Psoas muscle (tissue), 8 donors: ENCODE results near the gene MGARP. TPM values are rescaled to one million over a fixed set of nuclear protein-coding genes. Genes with fewer than 3 reads are reported as not detected.

Experiments used
- ATAC-seq, 4 donors: fragments of 200-7000 bp; cut with Tn5 transposase; one replicate each; pipeline ENCODE4 v1.9.1; 2020; ENCODE audit warnings: moderate library complexity in 3 of 4, mild to moderate bottlenecking in 2 of 4
- DNase-seq, 2 donors: peaks; one replicate each; pipeline ENCODE4 v3.0.0-alpha.2; 2020
- H3K27ac ChIP-seq: fragments of 200-600 bp; one replicate; pipeline ENCODE4 v1.8.0; 2022
- H3K27me3 ChIP-seq, 3 donors: fragments of 200-600 bp in 1 of 3; one replicate each; pipeline versions ENCODE4 v1.6.1 to v1.8.0; 2013 to 2022; ENCODE audit warnings: low read length in 2 of 3, mild to moderate bottlenecking in 2 of 3, moderate library complexity in 1 of 3; ENCODE audit not compliant: insufficient read depth in 3 of 3
- H3K36me3 ChIP-seq, 2 donors: fragments of 200-600 bp in 1 of 2; one replicate each; pipeline versions ENCODE4 v1.6.1 to v1.8.0; 2013 to 2022; ENCODE audit warnings: low read depth in 1 of 2, mild to moderate bottlenecking in 1 of 2, moderate library complexity in 1 of 2; ENCODE audit not compliant: insufficient read depth in 1 of 2
- H3K4me1 ChIP-seq: fragments of 200-600 bp; one replicate; pipeline ENCODE4 v1.8.0; 2022
- H3K4me3 ChIP-seq: fragments of 200-600 bp; one replicate; pipeline ENCODE4 v1.8.0; 2022; ENCODE audit warnings: mild to moderate bottlenecking
- H3K9me3 ChIP-seq: fragments of 200-600 bp; one replicate; pipeline ENCODE4 v1.8.0; 2022
- WGBS, 3 donors: extraction: QIAGEN DNeasy Blood & Tissue Kit; methylation state at CpG; one replicate each; pipeline versions ENCODE4 v1.1.6 to v1.1.7; 2013; 5-methylcytosine and 5-hydroxymethylcytosine counted together
- intact Hi-C, 2 donors: fragments of 100-400 bp; cut with DNase I; formaldehyde crosslinking; loops; one replicate each; pipeline versions ENCODE4 v1.11.0 to v1.14.2; 2022
- polyA plus RNA-seq, 3 donors: library from polyadenylated mRNA; stranded (reverse); fragments of 200-250 nt; gene quantifications; one replicate each; pipeline ENCODE4 v1.2.3, GENCODE V29; 2013
- total RNA-seq, 4 donors: library from RNA; stranded (reverse); fragmentation: NEBNext Ultra II Directional in 2 of 4; extraction: Animal tissue kit (Norgen Biotek cat#: 25700) in 2 of 4; gene quantifications; one replicate each; pipeline versions ENCODE4 v1.2.1 to v1.2.4, GENCODE V29; 2021 to 2023
- TF ChIP-seq, protein P1 (sequence below): fragments of 200-600 bp; IDR thresholded peaks from one replicate; pipeline ENCODE4 v1.8.0; 2022; ENCODE audit warnings: antibody characterized with exemption
- donor health status: healthy with polysubstance abuse.
- donor health status: DM: no; HTN: no; CAD: no; lungs with moderate emphysema.
- donor health status: Bipolar disorder and iron deficiency.
- donor health status: healthy.
- donor health status: DM: yes; HTN: yes; CAD: no.
- donor health status: DM: no; HTN: no; CAD: no.
- donor health status: DM: no; HTN: no; CAD: no.
- donor health status: DM: yes; HTN: yes; CAD: no.

MGARP gene
- total and polyA plus RNA-seq, 7 donors = 0.13 to 2.1 (median 0.30) TPM; not detected in 1

- 55 to 63% (median 62%) methylated on average over 2 of the region's 2 CpGs for WGBS, 3 donors
- Histone ChIP-seq H3K36me3 (no peaks in the 10 kb centered on the region), H3K4me3 (no peak overlapping the region), H3K27ac (no peak overlapping the region), H3K4me1 (no peaks in the 10 kb centered on the region), H3K27me3 (no peaks in the 10 kb centered on the region), H3K9me3 (no peaks in the 10 kb centered on the region)
- TF ChIP-seq, protein P1, sequence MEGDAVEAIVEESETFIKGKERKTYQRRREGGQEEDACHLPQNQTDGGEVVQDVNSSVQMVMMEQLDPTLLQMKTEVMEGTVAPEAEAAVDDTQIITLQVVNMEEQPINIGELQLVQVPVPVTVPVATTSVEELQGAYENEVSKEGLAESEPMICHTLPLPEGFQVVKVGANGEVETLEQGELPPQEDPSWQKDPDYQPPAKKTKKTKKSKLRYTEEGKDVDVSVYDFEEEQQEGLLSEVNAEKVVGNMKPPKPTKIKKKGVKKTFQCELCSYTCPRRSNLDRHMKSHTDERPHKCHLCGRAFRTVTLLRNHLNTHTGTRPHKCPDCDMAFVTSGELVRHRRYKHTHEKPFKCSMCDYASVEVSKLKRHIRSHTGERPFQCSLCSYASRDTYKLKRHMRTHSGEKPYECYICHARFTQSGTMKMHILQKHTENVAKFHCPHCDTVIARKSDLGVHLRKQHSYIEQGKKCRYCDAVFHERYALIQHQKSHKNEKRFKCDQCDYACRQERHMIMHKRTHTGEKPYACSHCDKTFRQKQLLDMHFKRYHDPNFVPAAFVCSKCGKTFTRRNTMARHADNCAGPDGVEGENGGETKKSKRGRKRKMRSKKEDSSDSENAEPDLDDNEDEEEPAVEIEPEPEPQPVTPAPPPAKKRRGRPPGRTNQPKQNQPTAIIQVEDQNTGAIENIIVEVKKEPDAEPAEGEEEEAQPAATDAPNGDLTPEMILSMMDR = peak; percentile 11
- no peak for ATAC-seq
- no peak for DNase-seq
- intact Hi-C loops = loop anchor here in 1 of 2 donors (5.0 kb wide), 1 partner anchor 64 kb away; no protein-coding TSS in a partner anchor
Observed at GRCh38 chr4:139227729-139228404, 52.2 kb downstream of the MGARP start.

DNA sequence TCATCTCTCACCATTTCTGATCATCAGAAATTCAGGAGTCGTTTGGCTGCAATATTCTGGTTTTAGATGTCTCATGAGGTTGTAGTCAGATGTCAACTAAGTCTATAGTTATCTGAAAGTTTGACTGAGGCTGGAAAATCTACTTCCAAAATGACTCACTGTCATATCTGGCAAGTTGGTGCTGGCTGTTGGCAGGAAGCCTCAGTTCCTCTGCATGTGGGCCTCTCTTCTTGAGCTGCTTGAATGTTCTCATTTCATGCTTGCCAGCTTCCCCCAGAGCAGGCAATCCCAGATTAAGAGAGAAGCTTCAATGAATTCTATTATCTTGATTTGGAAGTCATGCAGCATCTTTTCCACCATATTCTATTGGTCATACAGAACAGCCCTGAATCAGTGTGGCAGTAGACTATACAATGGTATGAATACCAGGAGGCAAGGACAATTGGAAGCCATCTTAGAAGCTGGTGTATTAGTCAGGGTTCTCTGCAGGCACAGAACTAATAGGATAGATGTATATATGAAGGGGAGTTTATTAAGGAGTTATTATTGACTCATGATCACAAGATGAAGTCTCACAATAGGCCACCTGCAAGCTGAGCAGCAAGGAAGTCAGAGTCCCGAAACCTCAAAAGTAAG is 56.2 kb downstream of the MGARP start:
- Histone ChIP-seq H3K4me1 (no peaks in the 10 kb centered on the region), H3K4me3 (no peak overlapping the region), H3K36me3 (no peaks in the 10 kb centered on the region), H3K9me3 (no peaks in the 10 kb centered on the region), H3K27me3 (no peaks in the 10 kb centered on the region), H3K27ac (no peak overlapping the region)
- peak; percentile 31 to 71 for DNase-seq
- ATAC-seq = no peak
- intact Hi-C loops = no loop called here
- 82 to 90% (median 82%) methylated on average over 2 of the region's 2 CpGs for WGBS, 3 donors
- TF ChIP-seq, protein P1 = no peak

DNA sequence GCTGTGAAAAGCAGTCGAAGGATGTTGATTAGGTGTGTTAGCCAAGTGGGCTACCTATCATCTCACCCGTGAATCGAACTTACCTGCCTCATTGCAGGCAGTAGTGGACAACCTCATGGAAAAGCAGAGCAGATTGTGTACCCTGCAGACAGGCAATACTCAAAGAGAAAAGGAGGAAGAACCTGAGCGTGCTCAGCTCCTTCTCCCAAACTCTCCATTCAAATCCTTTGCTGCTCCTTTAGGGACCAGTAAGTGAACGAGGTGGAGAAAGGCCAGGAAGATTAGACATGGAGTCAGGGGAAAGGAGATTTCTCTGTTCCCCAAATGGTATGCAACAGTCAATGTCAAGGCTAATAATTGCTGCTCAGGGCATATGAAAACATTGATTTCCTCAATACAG is 57.8 kb downstream of the MGARP start:
- Histone ChIP-seq H3K4me1 (no peaks in the 10 kb centered on the region), H3K27ac (no peak overlapping the region), H3K9me3 (no peaks in the 10 kb centered on the region), H3K4me3 (no peak overlapping the region), H3K36me3 (no peaks in the 10 kb centered on the region), H3K27me3 (no peaks in the 10 kb centered on the region)
- ATAC-seq (no peak), DNase-seq (no peak)
- TF ChIP-seq, protein P1 = no peak
- WGBS, 3 donors = 91 to 97% (median 95%) methylated on average over 5 of the region's 5 CpGs
- intact Hi-C loops = no loop called here

DNA sequence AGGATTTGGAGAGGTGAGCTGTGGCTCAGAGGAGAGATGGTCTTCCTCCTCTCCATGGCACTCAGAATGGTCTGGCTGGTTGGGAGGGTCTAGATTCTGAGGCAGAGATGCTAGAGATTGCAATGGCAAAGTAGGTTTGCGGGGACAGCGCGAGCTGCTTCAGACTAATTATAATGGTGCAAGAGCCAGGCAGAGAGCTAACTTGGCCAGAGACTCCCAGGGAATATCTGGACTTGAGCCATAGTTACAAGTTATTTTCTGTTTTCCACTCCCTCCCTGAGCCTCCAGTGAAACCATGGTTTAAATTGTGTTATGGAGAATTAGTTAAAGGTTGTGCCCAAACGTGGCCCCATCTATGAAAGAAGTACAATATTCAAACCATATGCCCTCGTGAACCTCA is 58.3 kb downstream of the MGARP start:
- H3K9me3 ChIP-seq = no peaks in the 10 kb centered on the region
- ATAC-seq (no peak), DNase-seq (no peak)
- no peak overlapping the region for H3K27ac ChIP-seq
- H3K4me3 ChIP-seq = no peak overlapping the region
- H3K4me1 ChIP-seq = no peaks in the 10 kb centered on the region
- no peaks in the 10 kb centered on the region for H3K27me3 ChIP-seq
- 51 to 76% (median 58%) methylated on average over 5 of the region's 5 CpGs for WGBS, 3 donors
- intact Hi-C loops = no loop called here
- TF ChIP-seq, protein P1 = no peak
- H3K36me3 ChIP-seq = no peaks in the 10 kb centered on the region
